ENCODE measurements around the gene GRK3.

The GRK3 gene

DNA sequence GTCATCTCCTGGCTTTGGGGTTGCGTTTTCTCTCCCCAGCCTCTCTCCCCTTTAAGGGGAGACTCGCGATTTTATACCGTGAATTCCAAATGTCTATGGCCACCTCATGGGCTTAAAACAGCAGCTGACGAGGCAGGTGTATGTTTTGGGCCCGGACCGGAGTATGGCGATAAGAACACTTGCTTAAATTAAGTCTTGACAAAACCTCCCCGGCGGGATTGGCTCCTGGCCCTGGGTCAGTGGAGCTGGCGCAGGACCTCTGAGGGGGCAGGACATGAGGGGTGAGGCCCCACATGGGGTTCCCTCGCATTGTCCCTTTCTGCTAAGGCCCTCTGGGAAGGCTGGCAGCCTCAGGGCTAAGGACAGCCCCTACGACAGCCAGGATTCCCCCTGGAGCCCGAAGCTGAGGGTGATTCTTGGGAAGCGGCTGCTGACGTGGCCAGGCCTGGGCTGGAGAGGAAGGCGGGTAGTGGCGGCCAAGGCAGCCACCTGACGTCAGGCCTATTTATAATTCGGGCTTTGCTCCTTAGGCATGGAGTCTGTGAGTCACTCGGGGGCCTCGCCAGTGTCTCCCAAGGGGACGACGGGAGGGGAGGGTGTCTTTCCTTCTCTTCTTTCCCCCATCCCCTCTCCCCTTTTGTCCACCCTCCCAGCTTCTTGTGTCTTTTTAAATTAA lies 190.2 kb downstream of the GRK3 start:
- in situ Hi-C loops (cut with MboI; ENCODE audit: low pct_unique_long_range_greater_than_20kb, low sequenced_read_pairs, unreplicated experiment): no loop called here
- no peak for DNase-seq (ENCODE audit: low spot score)

DNA sequence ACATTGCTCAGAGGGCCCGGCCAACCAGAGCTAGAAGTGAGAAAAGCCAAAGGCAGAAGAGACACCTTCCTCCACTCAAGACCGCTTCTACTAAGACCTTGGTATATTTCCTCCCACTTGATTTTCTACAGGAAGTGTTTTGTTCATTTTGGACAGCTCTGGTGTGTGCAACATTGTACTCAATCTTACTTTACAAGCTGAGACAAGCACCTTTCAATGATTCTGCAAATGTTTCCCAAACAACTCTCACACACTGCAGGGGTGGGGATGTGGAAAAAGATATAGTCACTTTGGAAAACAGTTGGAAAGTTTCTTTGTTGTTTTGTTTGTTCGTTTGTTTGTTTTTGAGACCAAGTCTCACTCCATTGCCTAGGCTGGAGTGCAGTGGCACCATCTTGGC lies 193.2 kb downstream of the GRK3 start:
- TF ChIP-seq, protein P1, sequence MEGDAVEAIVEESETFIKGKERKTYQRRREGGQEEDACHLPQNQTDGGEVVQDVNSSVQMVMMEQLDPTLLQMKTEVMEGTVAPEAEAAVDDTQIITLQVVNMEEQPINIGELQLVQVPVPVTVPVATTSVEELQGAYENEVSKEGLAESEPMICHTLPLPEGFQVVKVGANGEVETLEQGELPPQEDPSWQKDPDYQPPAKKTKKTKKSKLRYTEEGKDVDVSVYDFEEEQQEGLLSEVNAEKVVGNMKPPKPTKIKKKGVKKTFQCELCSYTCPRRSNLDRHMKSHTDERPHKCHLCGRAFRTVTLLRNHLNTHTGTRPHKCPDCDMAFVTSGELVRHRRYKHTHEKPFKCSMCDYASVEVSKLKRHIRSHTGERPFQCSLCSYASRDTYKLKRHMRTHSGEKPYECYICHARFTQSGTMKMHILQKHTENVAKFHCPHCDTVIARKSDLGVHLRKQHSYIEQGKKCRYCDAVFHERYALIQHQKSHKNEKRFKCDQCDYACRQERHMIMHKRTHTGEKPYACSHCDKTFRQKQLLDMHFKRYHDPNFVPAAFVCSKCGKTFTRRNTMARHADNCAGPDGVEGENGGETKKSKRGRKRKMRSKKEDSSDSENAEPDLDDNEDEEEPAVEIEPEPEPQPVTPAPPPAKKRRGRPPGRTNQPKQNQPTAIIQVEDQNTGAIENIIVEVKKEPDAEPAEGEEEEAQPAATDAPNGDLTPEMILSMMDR (IDR thresholded peaks at IDR 0.05; ENCODE audit: extremely low read depth, insufficient read depth, missing control alignments): no peak

More for the DNA sequence above, 190.2 kb downstream of the GRK3 start:
- TF ChIP-seq, protein P1 (IDR thresholded peaks at IDR 0.05; ENCODE audit: extremely low read depth, insufficient read depth, missing control alignments): no peak

DNA sequence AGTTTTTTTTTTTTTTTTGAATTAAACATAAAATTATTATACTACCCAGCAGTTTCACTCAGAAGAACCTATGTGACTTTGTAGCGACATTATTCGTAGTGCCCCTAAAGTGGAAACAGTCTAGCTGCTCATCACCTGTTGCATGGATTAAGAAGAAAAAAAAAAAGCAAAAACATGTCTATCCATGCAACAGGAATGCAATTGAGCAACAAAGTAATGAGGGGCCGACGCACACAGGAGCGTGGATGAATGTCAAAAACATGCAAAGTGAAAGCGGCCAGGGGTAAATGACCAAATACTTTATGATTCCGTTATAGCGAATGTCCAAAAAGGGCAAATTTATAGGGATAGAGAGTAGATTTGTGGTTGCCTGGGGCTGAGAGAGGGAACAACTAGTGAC lies 193.8 kb downstream of the GRK3 start:
- no peak for DNase-seq (ENCODE audit: low spot score)
- in situ Hi-C loops (cut with MboI; ENCODE audit: low pct_unique_long_range_greater_than_20kb, low sequenced_read_pairs, unreplicated experiment): no loop called here
- TF ChIP-seq, protein P1 (IDR thresholded peaks at IDR 0.05; ENCODE audit: extremely low read depth, insufficient read depth, missing control alignments): no peak

More for the DNA sequence above, 193.2 kb downstream of the GRK3 start:
- in situ Hi-C loops (cut with MboI; ENCODE audit: low pct_unique_long_range_greater_than_20kb, low sequenced_read_pairs, unreplicated experiment): no loop called here
- DNase-seq (ENCODE audit: low spot score): no peak

DNA sequence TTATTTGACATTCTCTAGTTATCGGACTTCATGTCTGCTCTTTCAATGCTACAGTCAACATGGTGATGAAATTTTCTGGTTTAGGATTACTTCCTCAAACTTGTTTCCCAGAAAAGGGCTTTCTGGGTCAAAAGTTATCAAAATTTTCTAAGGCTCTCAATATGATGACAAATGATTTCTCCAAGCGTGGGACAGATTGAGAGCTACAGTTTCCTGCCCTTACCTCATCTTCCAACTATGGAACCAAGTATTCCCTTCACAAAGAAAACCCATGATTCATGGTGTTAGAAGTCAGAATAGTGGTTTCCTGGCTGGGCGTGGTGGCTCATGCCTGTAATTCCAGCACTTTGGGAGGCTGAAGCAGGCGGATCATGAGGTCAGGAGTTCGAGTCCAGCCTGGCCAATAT lies 195.4 kb downstream of the GRK3 start:
- TF ChIP-seq, protein P1 (IDR thresholded peaks at IDR 0.05; ENCODE audit: extremely low read depth, insufficient read depth, missing control alignments): no peak
- no peak for DNase-seq (ENCODE audit: low spot score)
- in situ Hi-C loops (cut with MboI; ENCODE audit: low pct_unique_long_range_greater_than_20kb, low sequenced_read_pairs, unreplicated experiment): no loop called here

DNA sequence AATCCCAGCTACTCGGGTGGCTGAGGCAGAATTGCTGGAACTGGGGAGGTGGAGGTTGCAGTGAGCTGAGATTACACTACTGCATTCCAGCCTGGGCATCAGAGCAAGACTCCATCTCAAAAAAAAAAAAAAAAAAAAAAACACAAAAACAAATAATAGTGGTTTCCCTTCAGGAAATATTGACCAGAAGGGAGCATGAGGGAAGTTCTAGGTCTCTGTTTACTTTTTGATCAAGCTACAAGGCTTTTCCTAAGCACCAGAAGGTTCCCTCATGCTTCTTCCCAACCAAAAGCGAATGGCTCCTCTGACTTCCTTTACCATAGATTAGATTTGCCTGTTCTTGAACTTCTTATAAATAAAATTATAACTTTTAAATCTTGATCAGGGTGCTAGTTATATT lies 195.8 kb downstream of the GRK3 start:
- in situ Hi-C loops (cut with MboI; ENCODE audit: low pct_unique_long_range_greater_than_20kb, low sequenced_read_pairs, unreplicated experiment): no loop called here
- DNase-seq (ENCODE audit: low spot score): no peak
- TF ChIP-seq, protein P1 (IDR thresholded peaks at IDR 0.05; ENCODE audit: extremely low read depth, insufficient read depth, missing control alignments): no peak

DNA sequence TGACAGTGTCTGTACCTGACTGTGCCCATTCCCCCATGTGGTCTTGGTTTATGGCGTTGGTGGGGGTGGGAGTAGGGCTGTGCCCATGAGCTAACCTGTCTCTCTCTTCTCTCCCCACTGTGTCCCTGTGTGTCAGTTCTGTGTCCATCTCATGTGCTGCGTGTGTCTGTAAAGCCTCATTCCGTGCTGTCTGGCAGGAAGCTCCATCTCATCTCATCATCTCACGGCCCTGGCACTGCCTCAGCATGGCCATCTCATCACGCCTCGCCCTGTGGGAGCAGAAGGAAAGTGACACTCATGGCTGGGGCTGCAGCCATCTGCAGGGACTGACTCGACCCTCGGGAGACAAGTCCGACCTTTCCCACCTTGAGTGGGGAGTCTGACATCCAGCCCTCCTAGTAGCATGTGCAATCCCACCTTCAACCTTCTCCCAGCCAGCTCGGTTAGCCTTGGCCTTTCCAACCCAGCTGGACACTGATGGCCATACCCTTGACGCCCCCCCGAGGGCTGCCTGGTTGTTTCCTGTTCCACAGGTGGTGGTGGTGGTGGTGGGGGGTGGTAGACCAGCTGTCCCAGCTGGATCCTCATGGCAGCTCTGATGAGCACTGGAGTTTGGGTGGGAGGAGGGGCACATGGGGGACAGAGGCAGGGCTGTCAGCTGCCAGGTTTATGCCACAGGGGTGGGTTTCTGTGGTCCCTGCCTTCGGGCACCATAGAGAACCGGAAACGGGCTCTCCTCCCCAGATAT lies 196.5 kb downstream of the GRK3 start:
- in situ Hi-C loops (cut with MboI; ENCODE audit: low pct_unique_long_range_greater_than_20kb, low sequenced_read_pairs, unreplicated experiment): no loop called here
- TF ChIP-seq, protein P1 (IDR thresholded peaks at IDR 0.05; ENCODE audit: extremely low read depth, insufficient read depth, missing control alignments): no peak
- DNase-seq (ENCODE audit: low spot score): no peak

Data from GM13977 (cell line).